ENCODE results near the gene MAN2C1.

Gene MAN2C1

DNA sequence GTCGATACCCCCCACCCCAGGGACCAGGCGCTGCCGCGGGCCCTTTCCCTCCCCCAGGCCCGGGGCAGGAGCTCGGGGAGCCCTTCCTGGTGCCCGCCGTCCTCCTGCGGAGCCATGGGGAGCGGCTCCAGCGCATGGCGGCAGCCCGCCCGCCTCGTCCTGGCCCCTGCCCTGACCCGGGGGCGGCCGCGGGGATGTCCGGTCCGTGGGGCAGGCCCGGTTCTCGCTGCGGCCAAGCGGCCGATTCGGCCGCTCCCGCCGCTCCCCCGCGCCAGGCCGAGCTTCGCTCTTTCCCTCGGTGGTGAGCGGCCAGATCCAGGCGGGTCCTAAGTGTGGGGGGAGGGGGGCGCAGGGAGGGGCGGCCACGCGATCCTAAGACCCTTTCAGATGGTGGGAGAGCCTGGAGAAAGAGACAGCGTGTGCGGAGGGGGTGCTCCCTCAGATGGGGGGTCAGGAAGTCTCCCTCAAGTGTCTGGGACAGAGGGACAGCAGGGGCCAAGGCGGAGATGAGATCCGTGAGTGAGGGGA, 20.3 kb downstream of the MAN2C1 start:
- TF ChIP-seq, protein P1, sequence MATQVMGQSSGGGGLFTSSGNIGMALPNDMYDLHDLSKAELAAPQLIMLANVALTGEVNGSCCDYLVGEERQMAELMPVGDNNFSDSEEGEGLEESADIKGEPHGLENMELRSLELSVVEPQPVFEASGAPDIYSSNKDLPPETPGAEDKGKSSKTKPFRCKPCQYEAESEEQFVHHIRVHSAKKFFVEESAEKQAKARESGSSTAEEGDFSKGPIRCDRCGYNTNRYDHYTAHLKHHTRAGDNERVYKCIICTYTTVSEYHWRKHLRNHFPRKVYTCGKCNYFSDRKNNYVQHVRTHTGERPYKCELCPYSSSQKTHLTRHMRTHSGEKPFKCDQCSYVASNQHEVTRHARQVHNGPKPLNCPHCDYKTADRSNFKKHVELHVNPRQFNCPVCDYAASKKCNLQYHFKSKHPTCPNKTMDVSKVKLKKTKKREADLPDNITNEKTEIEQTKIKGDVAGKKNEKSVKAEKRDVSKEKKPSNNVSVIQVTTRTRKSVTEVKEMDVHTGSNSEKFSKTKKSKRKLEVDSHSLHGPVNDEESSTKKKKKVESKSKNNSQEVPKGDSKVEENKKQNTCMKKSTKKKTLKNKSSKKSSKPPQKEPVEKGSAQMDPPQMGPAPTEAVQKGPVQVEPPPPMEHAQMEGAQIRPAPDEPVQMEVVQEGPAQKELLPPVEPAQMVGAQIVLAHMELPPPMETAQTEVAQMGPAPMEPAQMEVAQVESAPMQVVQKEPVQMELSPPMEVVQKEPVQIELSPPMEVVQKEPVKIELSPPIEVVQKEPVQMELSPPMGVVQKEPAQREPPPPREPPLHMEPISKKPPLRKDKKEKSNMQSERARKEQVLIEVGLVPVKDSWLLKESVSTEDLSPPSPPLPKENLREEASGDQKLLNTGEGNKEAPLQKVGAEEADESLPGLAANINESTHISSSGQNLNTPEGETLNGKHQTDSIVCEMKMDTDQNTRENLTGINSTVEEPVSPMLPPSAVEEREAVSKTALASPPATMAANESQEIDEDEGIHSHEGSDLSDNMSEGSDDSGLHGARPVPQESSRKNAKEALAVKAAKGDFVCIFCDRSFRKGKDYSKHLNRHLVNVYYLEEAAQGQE (IDR thresholded peaks at IDR 0.05; ENCODE audit: insufficient read depth in 1 of 2, low read depth in 2 of 2, low read length in 2 of 2): no peak
- TF ChIP-seq SIN3A (IDR thresholded peaks at IDR 0.05; ENCODE audit: borderline replicate concordance, insufficient read depth, low read length) (no peak), FOXP2 (optimal IDR thresholded peaks at IDR 0.05; ENCODE audit: borderline replicate concordance, extremely low read depth, extremely low read length, insufficient read depth) (no peak), POLR2AphosphoS5 (IDR thresholded peaks at IDR 0.05; ENCODE audit: low read depth, low read length) (no peak), TAF1 (IDR thresholded peaks at IDR 0.05; ENCODE audit: borderline replicate concordance, insufficient read depth, low read length) (no peak)

DNA sequence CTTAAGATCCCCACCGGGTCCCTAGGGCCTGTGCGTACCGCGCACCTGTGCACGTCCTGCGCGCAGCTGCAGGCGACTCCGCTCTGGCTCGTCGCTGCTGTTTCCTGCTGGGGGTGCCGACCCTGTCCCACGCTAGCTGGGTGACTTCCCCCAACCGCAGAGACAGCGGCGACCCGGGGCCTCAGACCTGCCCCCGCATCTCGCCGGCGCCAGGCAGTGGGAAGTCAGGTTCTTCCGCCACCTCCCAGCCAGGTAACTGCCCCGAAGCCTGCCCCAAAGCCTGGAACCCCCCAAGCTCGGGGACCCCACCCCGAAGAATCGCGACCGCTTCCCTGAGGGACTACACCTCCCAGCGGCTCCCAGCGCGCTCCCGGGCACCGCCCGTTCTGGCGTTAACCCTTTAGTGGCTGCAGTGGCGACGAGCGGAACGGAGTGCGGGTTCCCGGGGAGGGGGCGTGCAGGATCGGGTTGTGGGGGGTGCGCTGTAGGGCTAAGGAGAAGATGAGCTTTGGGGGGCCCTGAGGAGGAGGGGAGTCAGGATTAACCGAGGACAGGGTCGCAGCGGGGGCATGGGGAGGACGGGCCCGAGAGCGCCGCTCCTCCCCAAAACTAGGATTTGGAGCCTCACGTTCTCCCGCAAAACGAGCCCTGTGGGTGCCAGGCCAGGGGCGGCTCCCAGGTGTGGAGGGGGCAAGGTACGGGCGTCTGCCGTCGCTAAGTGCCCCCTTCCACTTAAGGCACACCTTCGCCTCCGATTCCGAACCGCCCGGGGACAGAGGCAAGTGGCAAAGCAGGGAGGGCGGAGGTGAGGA, 21.0 kb downstream of the MAN2C1 start:
- no peak for TF ChIP-seq POLR2AphosphoS5 (IDR thresholded peaks at IDR 0.05; ENCODE audit: low read depth, low read length)
- no peak for TF ChIP-seq SIN3A (IDR thresholded peaks at IDR 0.05; ENCODE audit: borderline replicate concordance, insufficient read depth, low read length)
- no peak for TF ChIP-seq TAF1 (IDR thresholded peaks at IDR 0.05; ENCODE audit: borderline replicate concordance, insufficient read depth, low read length)
- TF ChIP-seq, protein P1 (IDR thresholded peaks at IDR 0.05; ENCODE audit: insufficient read depth in 1 of 2, low read depth in 2 of 2, low read length in 2 of 2): no peak
- TF ChIP-seq FOXP2 (optimal IDR thresholded peaks at IDR 0.05; ENCODE audit: borderline replicate concordance, extremely low read depth, extremely low read length, insufficient read depth): peak; percentile 27

DNA sequence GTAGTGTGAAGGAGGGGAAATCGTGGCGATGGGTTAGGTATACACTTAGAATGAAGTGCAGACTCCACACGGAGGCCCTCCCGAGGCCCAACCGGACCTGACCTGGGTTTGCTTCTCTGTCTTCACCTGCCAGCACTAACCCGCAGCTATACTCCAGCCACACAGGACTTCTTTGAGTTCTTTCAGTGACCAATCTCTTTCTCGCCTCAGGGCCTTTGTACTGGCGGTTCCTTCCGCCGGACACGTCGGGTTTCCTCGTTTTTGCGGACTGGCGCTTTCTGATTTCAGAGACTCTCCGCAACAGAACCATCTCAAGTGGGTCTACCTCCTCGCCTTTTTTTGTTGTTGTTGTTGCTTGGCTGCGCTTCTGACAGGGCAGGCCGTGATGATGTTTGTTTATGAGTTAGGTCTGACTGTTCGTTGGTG, 21.6 kb downstream of the MAN2C1 start, which contains the start of gene NEIL1:
NEIL1 (plus strand) TSS at position 244 of the 426 bp plus-strand sequence. CDS start 1,867 bp downstream, outside the sequence.
- no peak for TF ChIP-seq FOXP2 (optimal IDR thresholded peaks at IDR 0.05; ENCODE audit: borderline replicate concordance, extremely low read depth, extremely low read length, insufficient read depth)
- no peak for TF ChIP-seq SIN3A (IDR thresholded peaks at IDR 0.05; ENCODE audit: borderline replicate concordance, insufficient read depth, low read length)
- no peak for TF ChIP-seq POLR2AphosphoS5 (IDR thresholded peaks at IDR 0.05; ENCODE audit: low read depth, low read length)
- no peak for TF ChIP-seq TAF1 (IDR thresholded peaks at IDR 0.05; ENCODE audit: borderline replicate concordance, insufficient read depth, low read length)
- TF ChIP-seq, protein P1 (IDR thresholded peaks at IDR 0.05; ENCODE audit: insufficient read depth in 1 of 2, low read depth in 2 of 2, low read length in 2 of 2): no peak

DNA sequence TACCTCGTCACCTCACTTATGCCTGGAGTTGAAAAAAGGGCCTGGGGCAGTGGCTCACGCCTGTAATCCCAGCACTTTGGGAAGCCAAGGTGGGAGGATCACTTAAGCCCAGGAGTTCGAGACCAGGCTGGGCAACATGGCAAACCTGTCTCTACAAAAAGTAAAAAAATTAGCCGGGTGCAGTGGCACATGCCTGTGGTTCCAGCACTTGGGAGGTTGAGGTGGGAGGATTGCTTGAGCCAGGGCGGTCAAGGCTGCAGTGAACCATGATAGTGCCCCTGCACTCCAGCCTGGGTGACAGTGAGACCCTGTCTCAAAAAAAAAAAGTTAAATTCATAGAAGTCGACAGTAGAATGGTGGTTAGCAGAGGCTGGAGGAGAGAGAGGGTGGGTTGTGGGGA, 26.2 kb downstream of the MAN2C1 start:
- no peak for TF ChIP-seq TAF1 (IDR thresholded peaks at IDR 0.05; ENCODE audit: borderline replicate concordance, insufficient read depth, low read length)
- TF ChIP-seq, protein P1 (IDR thresholded peaks at IDR 0.05; ENCODE audit: insufficient read depth in 1 of 2, low read depth in 2 of 2, low read length in 2 of 2): no peak

Measured in PFSK-1 (cell line).